GM20000 (cell line): ENCODE measurements around the gene PHLDB3.

Experiments
- DNase-seq: peaks from one replicate; pipeline ENCODE4 v3.0.0; 2012; ENCODE audit warnings: low spot score
- CTCF ChIP-seq: IDR thresholded peaks from 2 replicates; pipeline ENCODE4 v1.5.1; 2012; ENCODE audit warnings: mild to moderate bottlenecking, control low read depth; ENCODE audit errors: extremely low read depth, missing control alignments

PHLDB3 gene

GRCh38 chr19:43425567-43426392 lies 78.8 kb downstream of the PHLDB3 start:
- TF ChIP-seq CTCF: peak; percentile 29
- no peak for DNase-seq
